ENCODE measurements around the gene CYP3A5. TPM values are rescaled to one million over a fixed set of nuclear protein-coding genes. Genes with fewer than 3 reads are reported as not detected.

CYP3A5 gene
- total and polyA plus RNA-seq, 2 of the 13 experiments (the other 11 are each of a cell fraction or from before 2014, with no cell fraction given) = 5.7 to 9.3 TPM

DNA sequence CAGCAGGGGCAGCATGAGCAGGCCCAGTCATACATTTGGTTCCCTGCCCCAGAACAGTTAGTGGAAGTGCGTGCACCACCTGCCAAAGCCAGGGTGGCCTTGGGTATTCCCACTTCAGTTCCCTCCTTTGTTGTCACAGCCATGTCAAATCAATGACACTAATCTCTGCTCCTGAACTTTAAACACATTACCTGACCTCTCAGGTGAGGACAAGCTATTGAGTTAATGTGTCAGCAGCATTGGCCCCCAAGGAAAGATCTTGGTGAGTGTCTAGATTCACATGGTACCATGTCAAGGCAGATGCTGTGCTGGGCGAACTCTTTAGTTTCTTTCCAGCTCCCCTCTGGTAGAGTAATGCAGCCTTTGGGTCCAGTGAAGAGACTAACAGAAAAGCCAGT is 2.1 kb downstream of the CYP3A5 start:
- 0% methylated on average over 1 of the region's 2 CpGs for WGBS (ENCODE audit: low lambda C conversion rate)
- ChIA-PET CTCF (ENCODE audit: low intra/inter-chr PET ratio, low total read pairs) (no interaction called here), POLR2A (interaction anchor here (6.0 kb wide), 1 partner anchor 17 kb away, joined by 119 read pairs; no protein-coding TSS in a partner anchor)
- Histone ChIP-seq H3K27me3 (ENCODE audit: control insufficient read depth in 1 of 2, insufficient read depth in 2 of 2, low read length in 2 of 2) (no peaks in the 10 kb centered on the region), H3K9ac (ENCODE audit: insufficient read depth, low read depth, low read length) (no peak overlapping the region), H3K36me3 (replicated peaks in 1 of 2; ENCODE audit: control insufficient read depth in 1 of 2, insufficient read depth in 2 of 2, low read length in 2 of 2) (no peaks in the 10 kb centered on the region), H3K79me2 (ENCODE audit: insufficient read depth, low read length) (no peaks in the 10 kb centered on the region), H4K20me1 (ENCODE audit: insufficient read depth, low read length) (no peaks in the 10 kb centered on the region), H3K4me2 (ENCODE audit: low read depth, low read length) (peak overlapping the region; percentile 37), H2AFZ (ENCODE audit: low read length) (no peak overlapping the region), H3K27ac (ENCODE audit: extremely low read length, insufficient read depth, low read length) (peak overlapping the region; percentile 34), H3K4me1 (ENCODE audit: insufficient read depth, low read length) (peaks cover 51% of the 10 kb centered on the region), H3K4me3 (replicated peaks in 1 of 3; ENCODE audit: insufficient read depth in 1 of 3, low read depth in 2 of 3, low read length in 3 of 3) (no peak overlapping the region), H3K9me3 (ENCODE audit: low read length) (0 out of 2 replicates have a peak, but pooled peaks cover 4% of the 10 kb centered on the region)
- BruUV-seq (replicated peaks) = no TSS peak
- peak; percentile 80 for ATAC-seq
- peak; percentile 66 for DNase-seq (ENCODE audit: low spot score)
- intact Hi-C loops (cut with micrococcal nuclease; ENCODE audit: unreplicated experiment) = no loop called here
- FAIRE-seq = no peak
- in situ Hi-C loops (cut with HindIII; ENCODE audit: extremely low pct_ligation_motif_present, low pct_unique_long_range_greater_than_20kb) = no loop called here
- TF ChIP-seq ZSCAN29 (CRISPR knock-in tag; conservative IDR thresholded peaks at IDR 0.05) (0 out of 2 replicates have a peak, but pooled peaks have one; percentile 62), ZNF878 (CRISPR knock-in tag; IDR thresholded peaks at IDR 0.05) (0 out of 2 replicates have a peak, but pooled peaks have one; percentile 24), ZNF75D (CRISPR knock-in tag; IDR thresholded peaks at IDR 0.05; ENCODE audit: borderline replicate concordance) (no peak), ZMAT3 (CRISPR knock-in tag; conservative IDR thresholded peaks at IDR 0.05) (no peak; the same call in 1 of the 2 replicates), NR2F1 (CRISPR knock-in tag; IDR thresholded peaks at IDR 0.05) (peak; percentile 84 to 93), IRF2 (CRISPR knock-in tag; IDR thresholded peaks at IDR 0.05) (peak; percentile 46; the same call in 1 of the 2 replicates), ZNF350 (CRISPR knock-in tag; IDR thresholded peaks at IDR 0.05; ENCODE audit: borderline replicate concordance, low read depth) (no peak; the same call in 1 of the 2 replicates), FOSL2 (CRISPR knock-in tag; IDR thresholded peaks at IDR 0.05) (peak; percentile 76), NKX3-1 (CRISPR knock-in tag; IDR thresholded peaks at IDR 0.05) (0 out of 2 replicates have a peak, but pooled peaks have one; percentile 54), DMAP1 (CRISPR knock-in tag; IDR thresholded peaks at IDR 0.05) (peak; percentile 57), ZNF446 (CRISPR knock-in tag; IDR thresholded peaks at IDR 0.05) (0 out of 2 replicates have a peak, but pooled peaks have one; percentile 30), AKAP8 (CRISPR knock-in tag; IDR thresholded peaks at IDR 0.05) (no peak), POLR2AphosphoS5 (IDR thresholded peaks at IDR 0.05; ENCODE audit: low read depth, low read length) (no peak), DR1 (CRISPR knock-in tag; IDR thresholded peaks at IDR 0.05) (no peak), HNRNPUL1 (IDR thresholded peaks at IDR 0.05; ENCODE audit: low read depth, low read length) (no peak), HHEX (CRISPR knock-in tag; IDR thresholded peaks at IDR 0.05) (peak; percentile 97), ZNF33B (CRISPR knock-in tag; IDR thresholded peaks at IDR 0.05) (peak; percentile 77; the same call in 1 of the 2 replicates), ZNF33A (CRISPR knock-in tag; IDR thresholded peaks at IDR 0.05; ENCODE audit: borderline replicate concordance) (no peak), TCF7L2 (IDR thresholded peaks at IDR 0.05; ENCODE audit: low read depth, low read length) (no peak), HMGA1 (CRISPR knock-in tag; conservative IDR thresholded peaks at IDR 0.05) (no peak)
- TF ChIP-seq, protein P1, sequence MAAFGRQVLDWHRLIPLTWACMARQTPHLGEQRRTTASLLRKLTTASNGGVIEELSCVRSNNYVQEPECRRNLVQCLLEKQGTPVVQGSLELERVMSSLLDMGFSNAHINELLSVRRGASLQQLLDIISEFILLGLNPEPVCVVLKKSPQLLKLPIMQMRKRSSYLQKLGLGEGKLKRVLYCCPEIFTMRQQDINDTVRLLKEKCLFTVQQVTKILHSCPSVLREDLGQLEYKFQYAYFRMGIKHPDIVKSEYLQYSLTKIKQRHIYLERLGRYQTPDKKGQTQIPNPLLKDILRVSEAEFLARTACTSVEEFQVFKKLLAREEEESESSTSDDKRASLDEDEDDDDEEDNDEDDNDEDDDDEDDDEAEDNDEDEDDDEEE (CRISPR knock-in tag; IDR thresholded peaks at IDR 0.05) = 0 out of 2 replicates have a peak, but pooled peaks have one; percentile 57
- TF ChIP-seq, protein P2, sequence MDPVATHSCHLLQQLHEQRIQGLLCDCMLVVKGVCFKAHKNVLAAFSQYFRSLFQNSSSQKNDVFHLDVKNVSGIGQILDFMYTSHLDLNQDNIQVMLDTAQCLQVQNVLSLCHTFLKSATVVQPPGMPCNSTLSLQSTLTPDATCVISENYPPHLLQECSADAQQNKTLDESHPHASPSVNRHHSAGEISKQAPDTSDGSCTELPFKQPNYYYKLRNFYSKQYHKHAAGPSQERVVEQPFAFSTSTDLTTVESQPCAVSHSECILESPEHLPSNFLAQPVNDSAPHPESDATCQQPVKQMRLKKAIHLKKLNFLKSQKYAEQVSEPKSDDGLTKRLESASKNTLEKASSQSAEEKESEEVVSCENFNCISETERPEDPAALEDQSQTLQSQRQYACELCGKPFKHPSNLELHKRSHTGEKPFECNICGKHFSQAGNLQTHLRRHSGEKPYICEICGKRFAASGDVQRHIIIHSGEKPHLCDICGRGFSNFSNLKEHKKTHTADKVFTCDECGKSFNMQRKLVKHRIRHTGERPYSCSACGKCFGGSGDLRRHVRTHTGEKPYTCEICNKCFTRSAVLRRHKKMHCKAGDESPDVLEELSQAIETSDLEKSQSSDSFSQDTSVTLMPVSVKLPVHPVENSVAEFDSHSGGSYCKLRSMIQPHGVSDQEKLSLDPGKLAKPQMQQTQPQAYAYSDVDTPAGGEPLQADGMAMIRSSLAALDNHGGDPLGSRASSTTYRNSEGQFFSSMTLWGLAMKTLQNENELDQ (CRISPR knock-in tag; IDR thresholded peaks at IDR 0.05; ENCODE audit: borderline replicate concordance) = no peak
- TF ChIP-seq, protein P3, sequence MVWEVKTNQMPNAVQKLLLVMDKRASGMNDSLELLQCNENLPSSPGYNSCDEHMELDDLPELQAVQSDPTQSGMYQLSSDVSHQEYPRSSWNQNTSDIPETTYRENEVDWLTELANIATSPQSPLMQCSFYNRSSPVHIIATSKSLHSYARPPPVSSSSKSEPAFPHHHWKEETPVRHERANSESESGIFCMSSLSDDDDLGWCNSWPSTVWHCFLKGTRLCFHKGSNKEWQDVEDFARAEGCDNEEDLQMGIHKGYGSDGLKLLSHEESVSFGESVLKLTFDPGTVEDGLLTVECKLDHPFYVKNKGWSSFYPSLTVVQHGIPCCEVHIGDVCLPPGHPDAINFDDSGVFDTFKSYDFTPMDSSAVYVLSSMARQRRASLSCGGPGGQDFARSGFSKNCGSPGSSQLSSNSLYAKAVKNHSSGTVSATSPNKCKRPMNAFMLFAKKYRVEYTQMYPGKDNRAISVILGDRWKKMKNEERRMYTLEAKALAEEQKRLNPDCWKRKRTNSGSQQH (CRISPR knock-in tag; IDR thresholded peaks at IDR 0.05; ENCODE audit: low read depth) = no peak

Measured in HepG2 (cell line).